Measurements from ENCODE around the gene STARD4.

STARD4 gene

DNA sequence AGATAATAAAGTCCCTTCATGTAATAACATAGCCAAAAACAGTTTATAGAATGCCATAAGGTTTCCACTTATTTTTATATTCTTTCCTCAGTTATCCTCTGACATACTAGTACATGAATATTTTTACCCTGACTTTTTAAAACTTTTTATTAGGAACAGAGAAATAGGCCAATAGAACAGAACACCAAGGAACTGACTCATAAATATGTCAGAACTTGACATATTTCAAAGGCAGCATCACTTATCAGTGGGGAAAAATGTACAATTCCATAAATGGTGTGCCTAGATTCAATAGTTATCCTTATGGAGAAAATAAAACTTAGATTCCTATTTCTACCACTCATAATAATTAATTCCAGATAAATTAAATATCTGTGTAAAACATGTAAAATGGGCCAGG is 9.4 kb downstream of the STARD4 start:
- TF ChIP-seq, protein P1, sequence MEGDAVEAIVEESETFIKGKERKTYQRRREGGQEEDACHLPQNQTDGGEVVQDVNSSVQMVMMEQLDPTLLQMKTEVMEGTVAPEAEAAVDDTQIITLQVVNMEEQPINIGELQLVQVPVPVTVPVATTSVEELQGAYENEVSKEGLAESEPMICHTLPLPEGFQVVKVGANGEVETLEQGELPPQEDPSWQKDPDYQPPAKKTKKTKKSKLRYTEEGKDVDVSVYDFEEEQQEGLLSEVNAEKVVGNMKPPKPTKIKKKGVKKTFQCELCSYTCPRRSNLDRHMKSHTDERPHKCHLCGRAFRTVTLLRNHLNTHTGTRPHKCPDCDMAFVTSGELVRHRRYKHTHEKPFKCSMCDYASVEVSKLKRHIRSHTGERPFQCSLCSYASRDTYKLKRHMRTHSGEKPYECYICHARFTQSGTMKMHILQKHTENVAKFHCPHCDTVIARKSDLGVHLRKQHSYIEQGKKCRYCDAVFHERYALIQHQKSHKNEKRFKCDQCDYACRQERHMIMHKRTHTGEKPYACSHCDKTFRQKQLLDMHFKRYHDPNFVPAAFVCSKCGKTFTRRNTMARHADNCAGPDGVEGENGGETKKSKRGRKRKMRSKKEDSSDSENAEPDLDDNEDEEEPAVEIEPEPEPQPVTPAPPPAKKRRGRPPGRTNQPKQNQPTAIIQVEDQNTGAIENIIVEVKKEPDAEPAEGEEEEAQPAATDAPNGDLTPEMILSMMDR (IDR thresholded peaks at IDR 0.05; ENCODE audit: extremely low read depth, insufficient read depth, missing control alignments), result no peak
- in situ Hi-C loops (cut with MboI; ENCODE audit: low pct_unique_long_range_greater_than_20kb, low sequenced_read_pairs, unreplicated experiment), result no loop called here
- DNase-seq (ENCODE audit: low spot score), result no peak

DNA sequence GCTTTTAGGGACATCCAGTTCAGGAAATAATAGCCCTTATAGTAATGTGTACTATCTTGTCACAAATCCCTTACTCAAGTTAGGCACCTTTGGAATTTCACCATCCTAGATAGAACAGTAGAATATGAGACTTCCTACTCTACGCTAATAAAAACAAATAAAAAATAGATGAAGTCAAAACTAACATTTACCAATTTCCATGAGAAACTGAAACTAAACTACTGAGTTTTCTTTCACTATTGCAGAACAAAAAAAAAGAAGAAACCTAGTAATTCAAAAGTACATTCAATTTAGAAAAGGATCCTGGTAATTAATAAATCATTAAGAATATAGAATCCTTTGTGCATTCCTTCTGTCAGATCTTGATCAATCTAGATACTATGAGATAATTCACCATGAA is 14.0 kb downstream of the STARD4 start:
- DNase-seq (ENCODE audit: low spot score), result no peak
- TF ChIP-seq, protein P1 (IDR thresholded peaks at IDR 0.05; ENCODE audit: extremely low read depth, insufficient read depth, missing control alignments), result no peak
- in situ Hi-C loops (cut with MboI; ENCODE audit: low pct_unique_long_range_greater_than_20kb, low sequenced_read_pairs, unreplicated experiment), result no loop called here

DNA sequence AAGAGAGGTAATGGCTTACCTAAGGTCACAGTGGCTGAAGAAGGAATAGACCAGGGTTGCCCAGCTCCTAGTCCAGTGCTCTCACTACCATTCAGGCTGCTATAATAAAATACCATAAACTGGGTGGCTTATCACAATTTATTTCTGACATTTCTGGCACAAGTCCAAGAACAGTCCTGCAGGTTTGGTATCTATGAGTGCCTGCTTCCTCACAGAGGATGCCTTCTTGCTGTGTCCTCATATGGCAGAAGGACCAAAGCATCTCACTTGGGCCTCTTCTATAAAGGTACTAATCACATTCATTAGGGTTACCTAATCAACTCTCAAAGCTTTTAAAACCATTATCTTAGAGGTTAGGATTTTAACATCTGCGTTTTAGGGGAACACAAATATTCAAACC is 17.2 kb downstream of the STARD4 start:
- TF ChIP-seq, protein P1 (IDR thresholded peaks at IDR 0.05; ENCODE audit: extremely low read depth, insufficient read depth, missing control alignments), result no peak
- in situ Hi-C loops (cut with MboI; ENCODE audit: low pct_unique_long_range_greater_than_20kb, low sequenced_read_pairs, unreplicated experiment), result no loop called here
- no peak for DNase-seq (ENCODE audit: low spot score)

DNA sequence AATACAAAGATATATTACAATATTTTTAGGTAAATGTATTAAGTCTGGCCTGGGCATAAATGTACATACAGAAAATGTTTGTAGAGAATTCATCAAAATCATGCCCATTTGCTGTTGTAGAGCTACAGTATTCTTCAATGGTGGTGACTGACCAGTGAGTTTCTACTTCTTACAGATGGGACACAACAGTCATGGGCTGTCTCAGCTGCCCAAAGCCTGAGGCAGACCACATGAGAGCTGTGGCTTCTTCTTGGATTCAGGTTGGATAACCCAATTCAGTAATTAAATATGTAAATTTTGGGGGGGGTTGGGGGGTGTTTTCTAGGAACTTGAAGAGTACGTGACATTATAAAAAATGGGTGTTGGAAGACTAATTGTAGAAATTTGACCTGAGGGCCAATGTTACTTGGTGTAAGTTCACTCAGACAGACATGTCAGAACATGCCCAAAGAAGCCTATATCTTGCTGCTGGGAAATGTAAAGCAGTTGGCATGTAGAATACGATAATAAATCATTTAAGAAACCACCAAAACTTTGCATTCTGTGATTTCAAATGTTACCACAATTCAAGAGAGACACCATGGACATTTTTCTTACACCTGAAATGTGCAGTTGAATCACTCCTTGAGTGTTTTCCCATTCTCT is 17.9 kb downstream of the STARD4 start:
- DNase-seq (ENCODE audit: low spot score), result no peak
- in situ Hi-C loops (cut with MboI; ENCODE audit: low pct_unique_long_range_greater_than_20kb, low sequenced_read_pairs, unreplicated experiment), result no loop called here
- TF ChIP-seq, protein P1 (IDR thresholded peaks at IDR 0.05; ENCODE audit: extremely low read depth, insufficient read depth, missing control alignments), result no peak

DNA sequence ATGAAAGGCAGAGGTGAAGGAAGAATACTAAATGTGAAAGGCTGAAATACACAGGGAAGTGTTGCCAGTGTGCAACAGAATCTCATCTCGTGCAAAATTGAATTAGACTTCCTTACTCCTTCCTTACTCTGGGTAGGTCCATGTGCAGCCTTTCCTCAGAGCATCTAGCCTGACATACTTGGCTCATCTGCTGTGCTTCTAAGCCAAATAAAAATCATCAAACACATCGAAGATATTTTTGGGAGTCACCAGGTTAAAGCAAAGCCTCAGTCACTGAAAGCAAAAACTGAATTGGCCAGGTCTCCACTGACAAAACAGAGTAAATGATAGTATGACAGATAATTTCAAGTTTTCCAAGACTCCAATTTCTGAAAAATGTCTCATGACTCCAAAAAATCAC is 19.3 kb downstream of the STARD4 start:
- in situ Hi-C loops (cut with MboI; ENCODE audit: low pct_unique_long_range_greater_than_20kb, low sequenced_read_pairs, unreplicated experiment), result no loop called here
- no peak for DNase-seq (ENCODE audit: low spot score)
- TF ChIP-seq, protein P1 (IDR thresholded peaks at IDR 0.05; ENCODE audit: extremely low read depth, insufficient read depth, missing control alignments), result no peak

DNA sequence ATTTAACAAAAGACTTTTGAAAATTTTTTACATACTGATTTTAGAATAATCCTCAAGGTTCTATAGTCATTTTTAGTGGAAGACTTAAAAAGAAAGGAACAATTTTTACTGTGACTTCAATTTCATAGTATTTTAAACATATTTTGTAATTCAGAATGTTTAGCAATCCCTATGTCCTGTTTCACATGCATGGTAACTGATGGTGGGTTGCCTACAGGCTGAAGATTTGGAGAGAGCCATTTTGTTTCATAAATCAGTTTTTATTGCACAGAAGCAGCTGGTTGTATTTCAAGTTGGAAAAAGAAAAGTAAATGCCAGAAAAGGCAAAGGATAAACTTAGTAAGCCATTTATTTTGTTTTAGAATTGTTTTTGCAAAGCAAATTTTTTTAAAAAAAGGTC is 24.0 kb downstream of the STARD4 start:
- in situ Hi-C loops (cut with MboI; ENCODE audit: low pct_unique_long_range_greater_than_20kb, low sequenced_read_pairs, unreplicated experiment), result no loop called here
- DNase-seq (ENCODE audit: low spot score), result no peak

More for the DNA sequence above, 24.0 kb downstream of the STARD4 start:
- TF ChIP-seq, protein P1 (IDR thresholded peaks at IDR 0.05; ENCODE audit: extremely low read depth, insufficient read depth, missing control alignments), result no peak
